ENCODE measurements around the gene YKT6.

GRCh38 chr7:44232901-44233715, 32.3 kb downstream of the YKT6 start:
- TF ChIP-seq CTCF (IDR thresholded peaks at IDR 0.05) (no peak), POLR2A (IDR thresholded peaks at IDR 0.05) (no peak)

Data from testis (tissue), 2 donors.